Frontal cortex (tissue), 4 donors: Measurements from ENCODE around the gene SDHD. TPM values are rescaled to one million over a fixed set of nuclear protein-coding genes. Genes with fewer than 3 reads are reported as not detected.
"Not testable (repeated sequence)": the region's sequence is repeated elsewhere in the genome, so short reads cannot be mapped to it uniquely, and the experiment has no call there.

Source experiments
- DNase-seq, 2 donors: peaks; one replicate each; pipeline ENCODE4 v3.0.0; 2012; ENCODE audit warnings: low spot score in 2 of 2
- FAIRE-seq: peaks from 2 replicates; lab custom pipeline; 2012; peaks lifted over from hg19 to GRCh38; lab: Jason Lieb, UNC
- total RNA-seq: library from RNA; depleted of rRNA; stranded (reverse); fragments of >200 nt; gene quantifications from one replicate; pipeline ENCODE4 v1.2.3, GENCODE V29; 2014
- donor health status: control.
- donor health status: control.
- donor health status: control.

SDHD gene
- total RNA-seq = 73.8 TPM

DNA sequence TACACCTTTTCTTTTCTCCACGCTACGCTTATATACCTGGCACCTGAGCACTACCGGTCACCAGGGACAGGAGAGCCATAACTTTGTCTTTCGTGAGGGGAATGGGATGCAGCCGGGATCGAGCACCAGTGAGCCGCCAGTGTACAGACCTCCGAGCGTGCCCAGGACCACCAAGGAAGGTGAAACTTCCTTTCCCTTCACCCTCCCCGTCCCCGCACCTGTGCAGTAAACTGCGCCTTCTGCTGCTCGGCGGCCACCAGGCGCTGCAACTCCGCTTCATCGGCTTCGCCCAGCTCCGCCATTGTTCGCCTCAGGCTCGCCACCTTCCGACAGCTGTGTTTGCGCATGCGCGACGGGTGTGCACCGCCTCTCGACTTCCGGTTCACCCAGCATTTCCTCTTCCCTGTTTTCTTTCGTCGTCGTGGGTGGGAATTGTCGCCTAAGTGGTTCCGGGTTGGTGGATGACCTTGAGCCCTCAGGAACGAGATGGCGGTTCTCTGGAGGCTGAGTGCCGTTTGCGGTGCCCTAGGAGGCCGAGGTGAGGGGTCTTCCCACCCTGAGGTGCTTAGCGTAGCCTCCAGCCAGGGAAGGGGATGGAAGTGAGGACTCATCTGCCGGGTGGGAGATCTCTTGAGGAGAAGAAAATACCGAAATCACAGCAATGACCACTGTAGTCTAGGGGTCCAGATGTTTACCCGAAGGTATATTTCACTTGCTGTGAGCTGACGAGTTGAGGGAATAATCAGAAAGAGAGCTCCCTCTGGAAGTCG lies at the start of gene SDHD, which contains the start of gene TIMM8B:
Gene SDHD (plus strand): TSS at position 452 of the 770 bp plus-strand sequence. CDS start 35 bp downstream, at position 487.
Gene TIMM8B (minus strand): TSS at position 335 of the 770 bp plus-strand sequence. CDS start 33 bp downstream, at position 302.
- peak; percentile 75 to 91 for DNase-seq
- no peak for FAIRE-seq

DNA sequence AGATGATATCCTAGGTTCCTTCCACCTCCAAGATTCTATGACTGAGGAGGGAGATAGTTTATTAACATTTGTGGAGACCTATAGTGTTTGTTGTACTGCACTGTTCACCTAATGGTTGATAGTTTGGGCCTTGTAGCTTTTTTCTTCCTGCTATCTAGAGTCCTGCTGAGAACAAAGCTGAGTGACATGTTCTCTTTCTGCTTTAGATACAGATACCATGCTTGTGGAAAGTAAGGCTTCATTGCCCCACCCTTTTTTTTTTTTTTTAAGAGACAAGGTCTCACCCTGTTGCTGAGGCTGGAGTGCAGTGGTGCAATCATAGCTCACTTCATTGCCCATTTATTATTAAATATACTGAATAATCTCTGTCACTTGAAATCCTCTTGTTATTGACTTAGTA lies 49.1 kb upstream of the SDHD start:
- DNase-seq (no peak), FAIRE-seq (no peak)

DNA sequence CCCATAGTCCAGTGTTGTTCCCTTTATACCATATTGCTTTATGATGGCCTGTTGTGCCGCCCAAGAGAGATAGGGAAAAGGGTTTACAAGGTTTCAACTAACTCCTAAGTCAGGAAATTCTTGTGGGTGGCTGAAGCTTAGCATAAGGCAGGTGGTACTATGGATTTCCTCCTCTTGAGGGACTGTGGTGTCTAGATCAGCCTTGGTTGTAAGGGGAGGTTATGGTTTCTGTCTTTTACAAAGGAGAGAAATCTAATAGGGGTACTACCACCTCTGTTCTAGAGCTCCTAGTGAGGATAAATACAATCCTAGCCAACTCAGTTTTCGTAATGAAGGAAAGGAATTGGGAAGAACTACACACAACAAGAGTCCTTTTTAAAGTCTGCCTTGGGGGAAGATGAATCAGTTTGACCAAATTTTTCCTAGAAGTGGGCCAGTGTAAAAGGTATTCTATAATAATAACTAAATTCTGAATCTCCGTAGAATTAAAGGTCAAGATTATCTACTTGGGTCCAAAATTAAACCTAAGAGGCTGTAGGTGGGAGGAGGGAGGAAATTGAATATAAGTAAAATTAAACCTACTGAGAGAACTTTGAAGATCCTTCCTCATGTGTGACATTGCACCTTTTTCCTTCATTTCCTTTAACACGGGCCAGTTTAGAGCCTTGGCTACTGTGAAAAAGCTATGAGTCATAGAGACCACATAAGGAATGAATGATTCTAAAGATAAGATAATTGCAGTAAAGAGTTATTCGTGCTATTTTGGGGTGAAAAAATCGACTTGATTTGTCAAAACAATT lies 44.3 kb upstream of the SDHD start:
- FAIRE-seq = no peak
- DNase-seq = no peak

DNA sequence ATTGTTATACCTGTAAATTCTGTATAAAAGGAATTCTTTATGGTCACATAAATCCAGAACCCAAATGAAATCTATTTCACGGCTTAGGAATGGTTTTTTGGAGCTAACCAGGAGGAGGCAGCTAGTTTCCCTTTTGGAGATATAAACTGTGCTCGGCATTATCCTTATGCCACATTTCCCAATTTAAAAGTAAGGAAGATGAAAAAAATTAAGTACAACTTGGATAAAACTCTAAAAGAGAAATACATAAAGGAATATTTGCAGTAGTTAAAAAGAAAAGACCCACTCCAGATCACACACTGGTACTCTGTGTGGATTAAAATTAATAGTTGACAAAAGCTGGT lies 43.7 kb upstream of the SDHD start:
- FAIRE-seq (no peak), DNase-seq (no peak)

DNA sequence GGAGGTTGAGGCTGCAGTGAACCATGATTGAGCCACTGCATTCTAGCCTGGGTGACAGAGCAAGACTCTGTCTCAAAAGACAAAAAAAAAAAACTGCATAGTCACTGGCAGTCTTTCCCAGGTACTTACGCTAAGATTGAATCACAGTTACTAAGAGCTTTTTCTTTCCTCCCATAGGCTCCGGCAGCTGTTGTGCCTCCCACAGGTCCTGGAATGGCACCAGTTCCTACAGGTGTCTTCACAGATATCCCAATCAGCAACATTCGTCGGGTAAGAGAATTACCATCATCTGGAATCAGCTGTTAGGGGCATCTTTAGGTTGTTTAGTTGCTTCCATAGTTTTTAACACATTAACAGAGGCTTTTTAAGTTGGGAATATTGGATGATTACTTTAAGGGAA lies 41.7 kb upstream of the SDHD start:
- FAIRE-seq = no peak
- no peak for DNase-seq

DNA sequence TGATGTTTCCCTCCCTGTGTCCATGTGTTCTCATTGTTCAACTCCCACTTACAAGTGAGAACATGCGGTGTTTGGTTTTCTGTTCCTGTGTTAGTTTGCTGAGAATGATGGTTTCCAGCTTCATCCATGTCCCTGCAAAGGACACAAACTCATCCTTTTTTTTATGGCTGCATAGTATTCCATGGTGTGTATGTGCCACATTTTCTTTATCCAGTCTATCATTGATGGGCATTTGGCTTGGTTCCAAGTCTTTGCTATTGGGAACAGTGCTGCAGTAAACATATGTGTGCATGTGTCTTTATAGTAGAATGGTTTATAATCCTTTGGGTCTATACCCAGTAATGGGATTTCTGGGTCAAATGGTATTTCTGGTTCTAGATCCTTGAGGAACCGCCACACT lies 40.0 kb upstream of the SDHD start:
- FAIRE-seq, DNase-seq: not testable (repeated sequence)

DNA sequence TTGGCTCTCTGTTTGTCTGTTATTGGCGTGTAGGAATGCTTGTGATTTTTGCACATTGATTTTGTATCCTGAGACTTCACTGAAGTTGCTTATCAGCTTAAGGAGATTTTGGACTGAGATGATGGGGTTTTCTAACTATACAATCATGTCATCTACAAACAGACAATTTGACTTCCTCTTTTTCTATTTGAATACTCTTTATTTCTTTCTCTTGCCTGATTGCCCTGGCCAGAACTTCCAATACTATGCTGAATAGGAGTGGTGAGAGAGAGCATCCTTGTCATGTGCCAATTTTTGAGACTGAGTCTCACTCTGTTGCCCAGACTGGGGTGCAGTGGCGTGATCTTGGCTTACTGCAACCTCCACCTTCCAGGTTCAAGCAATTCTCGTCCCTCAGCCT lies 38.4 kb upstream of the SDHD start:
- DNase-seq, FAIRE-seq: not testable (repeated sequence)

DNA sequence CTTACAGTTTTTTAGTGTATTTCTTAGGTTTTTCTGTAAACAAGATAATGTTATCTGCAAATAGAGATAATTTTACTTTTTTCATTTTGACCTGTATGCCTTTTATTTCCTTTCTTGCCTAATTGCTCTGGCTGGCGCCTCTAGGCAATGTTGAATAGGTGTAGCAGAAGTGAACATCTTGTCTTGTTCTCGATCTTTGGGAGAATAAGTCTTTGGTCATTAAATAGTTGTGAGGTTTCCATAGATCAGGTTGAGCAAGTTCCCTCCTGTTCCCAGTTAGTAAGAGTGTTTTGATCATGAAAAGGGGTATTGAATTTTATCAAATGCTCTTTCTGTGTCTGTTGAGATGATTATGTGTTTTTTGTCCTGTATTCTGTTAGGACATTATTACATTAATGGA lies 36.9 kb upstream of the SDHD start:
- FAIRE-seq = no peak
- DNase-seq = no peak

DNA sequence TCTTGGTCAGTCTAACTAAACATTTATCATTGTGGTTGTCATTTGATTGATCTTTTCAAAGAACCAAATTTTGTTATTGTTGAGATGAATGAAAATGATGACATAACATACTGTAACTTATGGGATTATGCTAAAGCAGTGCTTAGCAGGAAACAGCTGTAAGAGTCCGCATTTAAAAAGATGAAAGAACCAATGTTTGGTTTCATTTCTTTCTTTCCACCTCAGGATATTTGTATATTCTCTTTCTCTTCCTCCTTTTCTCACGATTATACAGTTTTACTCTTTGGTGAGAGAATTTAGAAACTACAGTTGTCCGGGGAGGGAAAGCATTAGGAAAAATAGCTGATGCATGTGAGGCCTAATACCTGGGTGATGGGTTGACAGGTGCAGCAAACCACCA lies 36.0 kb upstream of the SDHD start:
- FAIRE-seq (no peak), DNase-seq (no peak)

DNA sequence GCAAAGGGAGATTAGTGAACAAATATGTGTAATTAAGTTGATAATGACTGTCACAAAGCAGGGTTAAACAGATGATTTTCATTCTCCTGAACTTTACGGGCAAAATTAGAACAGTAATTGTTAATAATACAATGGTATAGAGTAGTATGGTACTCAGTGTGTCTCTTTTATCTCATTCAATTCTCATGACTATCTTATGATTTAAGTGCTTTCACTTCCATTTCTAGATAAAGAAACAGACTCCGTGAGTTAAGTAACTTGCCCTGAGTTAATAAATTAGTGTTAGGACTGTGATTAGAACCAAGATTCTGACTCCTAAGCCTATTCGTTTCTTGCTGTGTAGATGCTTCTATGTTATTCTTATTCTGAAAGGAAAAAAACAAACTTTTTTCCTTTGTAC lies 34.9 kb upstream of the SDHD start:
- FAIRE-seq = no peak

DNA sequence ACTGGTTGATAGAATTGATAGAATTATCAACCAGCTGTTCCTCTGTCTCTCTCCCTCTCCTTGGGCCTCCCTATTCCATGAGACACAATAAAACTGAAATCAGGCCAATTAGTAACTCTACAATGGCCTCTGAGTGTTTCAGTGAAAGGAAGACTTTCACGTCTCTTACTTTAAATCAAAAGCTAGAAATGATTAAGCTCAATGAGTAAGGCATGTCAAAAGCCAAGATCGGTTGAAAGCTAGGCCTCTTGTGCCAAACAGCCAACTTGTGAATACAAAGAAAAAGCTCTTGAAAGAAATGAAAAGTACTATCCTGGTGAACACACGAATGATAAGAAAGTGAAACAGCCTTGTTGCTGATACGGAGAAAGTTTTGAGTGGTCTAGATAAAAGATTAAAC lies 29.5 kb upstream of the SDHD start:
- FAIRE-seq = no peak

More for the DNA sequence above, 34.9 kb upstream of the SDHD start:
- no peak for DNase-seq

DNA sequence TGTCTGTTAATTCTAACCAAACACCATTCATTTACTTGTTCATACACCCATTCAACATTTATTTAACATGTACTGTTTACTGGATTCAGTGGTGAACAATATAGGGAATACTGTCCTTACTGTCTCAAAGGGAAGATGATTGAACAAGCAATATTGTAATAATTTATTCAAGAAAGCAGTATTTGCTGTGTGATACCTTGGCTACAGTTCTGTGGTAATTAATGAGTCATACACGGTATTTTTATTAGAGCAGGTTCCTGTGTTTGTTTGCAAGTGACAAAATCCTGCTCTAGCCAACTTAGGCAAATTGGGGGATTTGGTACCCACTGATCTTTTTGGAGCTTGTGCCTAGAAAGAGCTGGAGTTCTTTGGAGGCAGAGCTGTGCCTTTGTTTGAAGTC lies 28.6 kb upstream of the SDHD start:
- FAIRE-seq = no peak

More for the DNA sequence above, 29.5 kb upstream of the SDHD start:
- no peak for DNase-seq

DNA sequence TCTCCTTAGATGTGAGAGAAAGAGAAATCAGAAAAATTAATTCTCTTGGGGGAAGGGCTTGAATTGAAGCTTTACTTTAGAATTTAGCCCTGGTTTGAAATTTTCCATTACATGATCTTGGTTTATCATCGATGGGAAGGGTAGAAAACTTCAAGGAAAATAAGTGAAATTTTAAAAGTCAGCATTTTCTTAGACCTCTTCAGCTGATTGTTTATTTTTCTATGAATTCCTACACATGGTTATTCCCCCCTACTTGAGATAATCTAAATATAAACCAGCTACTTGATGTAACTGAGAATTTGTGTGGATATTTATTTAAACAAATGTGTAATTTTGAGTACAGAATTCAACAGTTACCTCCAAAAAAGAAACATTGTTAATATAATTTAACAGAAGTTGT lies 23.8 kb upstream of the SDHD start:
- FAIRE-seq (no peak), DNase-seq (no peak)

More for the DNA sequence above, 28.6 kb upstream of the SDHD start:
- DNase-seq = no peak

DNA sequence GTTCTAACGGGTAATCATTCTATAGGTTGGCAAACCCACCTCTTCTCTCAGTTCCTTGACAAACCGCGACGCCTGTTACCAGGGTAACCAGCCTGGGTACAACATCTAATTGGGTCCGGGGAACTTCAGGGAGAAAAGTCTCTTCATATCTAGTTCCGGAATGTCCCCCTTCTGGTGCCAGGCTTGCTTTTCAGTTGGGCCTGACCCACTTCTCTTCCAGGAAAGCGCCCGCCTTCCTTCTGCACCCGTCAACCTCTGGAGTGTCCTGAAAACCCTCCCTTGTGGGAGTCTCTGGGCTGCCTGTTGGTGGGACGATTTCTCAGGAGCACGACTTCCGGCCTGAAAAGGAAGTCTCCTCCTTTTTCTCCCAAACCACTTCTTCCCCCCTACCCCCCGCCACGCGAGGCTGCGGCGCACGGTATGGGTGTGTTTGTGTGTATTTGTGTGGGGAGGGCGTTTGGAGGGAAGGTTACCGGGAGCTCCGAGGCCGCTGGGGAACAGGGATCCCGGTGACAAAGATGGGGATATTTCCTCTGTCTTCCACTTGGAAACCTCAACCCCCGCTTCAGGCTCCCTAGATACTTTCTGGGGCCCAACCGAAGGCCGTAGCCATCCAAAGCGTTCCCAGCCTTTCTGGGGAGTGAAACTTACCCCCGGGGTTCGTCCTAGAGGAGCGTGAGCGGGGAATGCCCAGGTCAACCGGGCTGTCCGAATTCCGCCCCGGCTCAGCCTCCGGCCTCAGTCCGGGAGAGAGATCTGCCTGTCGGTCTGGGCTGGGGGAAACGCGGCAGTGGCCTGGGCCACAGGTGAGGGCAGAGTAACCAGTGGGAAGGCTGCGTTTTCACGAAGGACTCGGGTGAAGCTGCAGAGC lies 12.5 kb upstream of the SDHD start, which contains the start of the genes NKAPD1 and PIH1D2:
Gene NKAPD1 (plus strand): TSS at position 359 of the 871 bp plus-strand sequence. CDS start 1,276 bp downstream, outside the sequence.
Gene PIH1D2 (minus strand): TSS at position 77 of the 871 bp plus-strand sequence. CDS start 843 bp downstream, outside the sequence.
- no peak for FAIRE-seq
- DNase-seq = peak; percentile 40 to 69

DNA sequence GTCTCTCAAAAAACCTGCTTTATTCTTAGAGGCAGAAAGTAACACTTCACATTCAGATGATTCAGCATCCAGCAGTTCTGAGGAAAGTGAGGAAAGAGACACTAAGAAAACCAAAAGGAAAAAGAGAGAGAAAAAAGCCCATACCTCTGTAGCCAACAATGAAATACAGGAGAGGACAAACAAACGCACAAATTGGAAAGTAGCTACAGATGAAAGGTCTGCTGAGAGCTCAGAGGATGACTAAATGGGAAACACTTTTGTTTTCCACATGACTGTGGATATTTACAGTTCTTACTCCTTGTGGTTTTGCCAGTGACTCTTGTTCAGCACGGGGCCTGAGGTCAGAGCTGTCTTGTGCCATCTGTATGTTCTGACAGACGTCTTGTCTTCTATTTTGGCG lies 3.9 kb upstream of the SDHD start:
- FAIRE-seq (no peak), DNase-seq (no peak)

DNA sequence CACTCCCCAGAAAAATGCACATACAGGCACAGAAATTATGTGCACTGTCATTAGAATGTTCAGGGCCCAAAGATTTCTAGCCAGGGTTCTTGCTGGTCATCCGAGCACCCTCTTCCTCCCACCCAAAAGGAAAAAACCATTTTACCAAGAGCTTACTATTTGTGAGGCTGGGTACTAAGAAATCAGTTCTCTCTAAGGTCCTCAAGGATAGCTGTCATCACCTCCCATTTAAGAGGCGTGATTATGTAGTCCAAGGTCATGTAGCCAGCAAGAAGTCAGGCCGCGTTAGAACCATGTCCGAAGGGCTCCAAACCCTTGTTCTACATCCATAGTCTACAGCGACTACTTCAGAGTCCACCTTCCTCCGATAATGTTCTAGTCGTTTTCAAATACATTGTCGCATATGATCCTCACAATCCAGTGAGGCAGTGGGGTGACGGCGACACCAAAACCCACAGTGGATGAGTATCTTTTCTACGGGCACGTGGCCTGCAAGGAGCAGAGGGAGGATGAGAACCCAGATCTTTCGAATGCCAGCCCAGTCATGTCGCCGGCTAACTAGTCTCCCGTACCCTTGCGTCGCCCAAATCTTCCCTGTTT lies 751 bp upstream of the SDHD start:
- no peak for FAIRE-seq
- peak in 1 of 2 donors; percentile 23 for DNase-seq

DNA sequence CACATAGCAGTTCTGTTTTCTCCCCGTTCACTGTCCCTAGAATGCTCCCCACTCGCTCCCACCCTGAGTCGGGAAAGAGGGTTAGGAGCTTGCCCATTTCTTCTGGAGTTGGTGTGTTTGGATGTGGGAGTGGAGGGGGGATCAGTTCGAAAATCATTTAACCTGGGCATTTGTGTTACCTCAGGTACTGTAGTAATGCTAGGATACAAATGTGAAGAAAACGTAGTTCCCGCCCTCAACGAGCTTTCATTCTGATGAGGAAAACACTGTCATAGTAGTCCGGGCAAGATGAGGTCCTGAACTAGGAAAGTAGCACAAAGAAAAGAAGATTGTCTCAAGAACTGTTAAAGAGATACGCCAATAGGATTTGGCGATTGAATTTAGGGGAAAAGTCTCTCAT lies 539 bp downstream of the SDHD start:
- no peak for DNase-seq
- no peak for FAIRE-seq

DNA sequence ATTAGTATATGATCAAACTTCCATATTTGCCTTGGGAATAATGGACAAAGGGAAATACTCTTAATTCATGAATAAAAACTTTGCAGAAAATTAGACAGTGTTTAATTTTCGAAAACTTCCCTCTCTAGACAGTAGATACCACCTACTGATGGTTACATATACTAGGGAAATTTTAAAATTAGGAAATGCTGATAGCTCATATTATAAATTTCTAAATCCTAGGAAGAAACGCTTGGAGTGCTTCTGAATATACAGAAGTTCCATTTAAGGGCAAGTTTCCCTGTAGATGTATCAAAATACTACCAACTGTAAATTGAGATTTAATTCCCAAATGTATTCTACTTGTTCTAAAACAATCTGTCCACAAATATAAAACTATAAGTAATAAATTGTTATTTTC lies 8.6 kb downstream of the SDHD start:
- not testable (repeated sequence) for DNase-seq
- FAIRE-seq = peak; percentile 86

DNA sequence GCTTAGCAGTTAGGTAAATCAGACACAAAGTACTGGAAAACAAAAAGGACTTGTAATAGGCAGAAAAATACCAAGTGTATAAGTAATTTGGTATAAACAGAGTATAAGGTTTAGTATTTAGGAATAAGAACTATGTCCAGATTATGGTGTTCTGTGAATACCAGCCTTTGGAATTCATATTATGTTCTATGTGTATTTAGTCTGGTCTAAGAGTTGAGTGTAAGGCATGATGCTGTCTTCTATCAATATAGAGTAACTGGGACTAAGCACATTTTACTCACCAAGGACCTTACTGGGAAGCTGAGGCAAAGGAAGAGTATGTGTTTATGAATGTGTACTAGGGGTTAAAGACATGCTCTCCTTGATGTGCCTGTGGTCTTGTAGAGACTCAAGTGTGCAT lies 9.5 kb downstream of the SDHD start:
- no peak for FAIRE-seq
- no peak for DNase-seq
